WTC11 (cell line): ENCODE measurements around the gene FGR. TPM values are rescaled to one million over a fixed set of nuclear protein-coding genes. Genes with fewer than 3 reads are reported as not detected.

Experiments used
- ATAC-seq: fragments of 200-7000 bp; cut with Tn5 transposase; 2 replicates; pipeline ENCODE4 v1.10.0; 2021; ENCODE audit warnings: mild to moderate bottlenecking, moderate library complexity
- CTCF ChIA-PET: fragments of 300-600 bp; sonication (Branson Sonifier 250); formaldehyde crosslinking; loops from one replicate; lab custom pipeline; 2021; ENCODE audit warnings: antibody characterized with exemption; lab: Charles Lee
- POLR2A ChIA-PET: fragments of 350-600 bp; sonication (Branson Sonifier 250); formaldehyde crosslinking; loops from one replicate; lab custom pipeline; 2021; ENCODE audit warnings: antibody characterized with exemption; lab: Charles Lee
- DNase-seq: peaks from one replicate; pipeline ENCODE4 v3.0.0; 2021; ENCODE audit warnings: low spot score
- H3K27ac Mint-ChIP-seq: 2 replicates; pipeline ENCODE4 v1.8.0; 2021; ENCODE audit warnings: mixed read lengths
- H3K27me3 Mint-ChIP-seq: 2 replicates; pipeline ENCODE4 v1.8.0; 2021; ENCODE audit warnings: low read depth, mild to moderate bottlenecking, moderate library complexity, mixed read lengths
- H3K36me3 Mint-ChIP-seq: 2 replicates; pipeline ENCODE4 v1.8.0; 2021; ENCODE audit warnings: mixed read lengths
- H3K4me1 Mint-ChIP-seq: 2 replicates; pipeline ENCODE4 v1.8.0; 2022; ENCODE audit warnings: mixed read lengths
- H3K4me3 Mint-ChIP-seq: 2 replicates; pipeline ENCODE4 v1.8.0; 2021; ENCODE audit warnings: mild to moderate bottlenecking, moderate library complexity, mixed read lengths
- H3K9me3 Mint-ChIP-seq: 2 replicates; pipeline ENCODE4 v1.8.0; 2021; ENCODE audit warnings: mixed read lengths
- CREM ChIP-seq: sonication (generic); formaldehyde crosslinking; IDR thresholded peaks from 2 replicates; pipeline ENCODE4 v1.8.1; 2022; ENCODE audit warnings: mild to moderate bottlenecking, missing genetic modification reagents, moderate library complexity
- ELF4 ChIP-seq: sonication (generic); formaldehyde crosslinking; IDR thresholded peaks from 2 replicates; pipeline ENCODE4 v1.8.1; 2022; ENCODE audit warnings: low read depth, mild to moderate bottlenecking, moderate library complexity, missing genetic modification reagents
- GRHL2 ChIP-seq: fragments of 250-450 bp; sonication (Bioruptor Pico); IDR thresholded peaks from 2 replicates; pipeline ENCODE4 v1.8.0; 2022; ENCODE audit warnings: mild to moderate bottlenecking, moderate library complexity; ENCODE audit not compliant: insufficient replicate concordance, severe bottlenecking
- MYBL2 ChIP-seq: sonication (generic); formaldehyde crosslinking; IDR thresholded peaks from 2 replicates; pipeline ENCODE4 v1.8.1; 2023; ENCODE audit warnings: mild to moderate bottlenecking, moderate library complexity, missing genetic modification reagents
- NFATC4 ChIP-seq: fragments of 250-450 bp; sonication (Bioruptor Pico); IDR thresholded peaks from 2 replicates; pipeline ENCODE4 v1.9.0; 2021; ENCODE audit warnings: mild to moderate bottlenecking
- NFYB ChIP-seq: sonication (generic); formaldehyde crosslinking; conservative IDR thresholded peaks from 2 replicates; pipeline ENCODE4 v1.8.0; 2022; ENCODE audit warnings: low read depth, missing genetic modification reagents
- RELA ChIP-seq: sonication (generic); formaldehyde crosslinking; IDR thresholded peaks from 2 replicates; pipeline ENCODE4 v1.8.1; 2022; ENCODE audit warnings: missing genetic modification reagents, mild to moderate bottlenecking, borderline replicate concordance
- RORB ChIP-seq: fragments of 250-450 bp; sonication (Bioruptor Pico); IDR thresholded peaks from 2 replicates; pipeline ENCODE4 v1.9.0; 2021; ENCODE audit warnings: mild to moderate bottlenecking
- SP1 ChIP-seq: sonication (generic); formaldehyde crosslinking; conservative IDR thresholded peaks from 2 replicates; pipeline ENCODE4 v1.8.1; 2022; ENCODE audit warnings: missing genetic modification reagents
- TCF7 ChIP-seq: sonication (generic); formaldehyde crosslinking; IDR thresholded peaks from 2 replicates; pipeline ENCODE4 v1.8.0; 2022; ENCODE audit warnings: mild to moderate bottlenecking, low read depth, missing genetic modification reagents, moderate library complexity
- TEAD4 ChIP-seq: sonication (generic); formaldehyde crosslinking; IDR thresholded peaks from 2 replicates; pipeline ENCODE4 v1.8.0; 2022; ENCODE audit warnings: mild to moderate bottlenecking, missing genetic modification reagents
- TP53 ChIP-seq: sonication (generic); formaldehyde crosslinking; IDR thresholded peaks from 2 replicates; pipeline ENCODE4 v1.8.1; 2023; ENCODE audit warnings: mild to moderate bottlenecking, missing genetic modification reagents
- ZNF219 ChIP-seq: sonication (generic); formaldehyde crosslinking; IDR thresholded peaks from 2 replicates; pipeline ENCODE4 v1.8.0; 2023; ENCODE audit warnings: missing genetic modification reagents, mild to moderate bottlenecking, borderline replicate concordance
- total RNA-seq: library from RNA; stranded (reverse); gene quantifications from 3 replicates; pipeline ENCODE4 v1.2.3, GENCODE V29; 2021
- TF ChIP-seq, protein P1 (sequence below): fragments of 200-600 bp; IDR thresholded peaks from 2 replicates; pipeline ENCODE4 v1.8.0; 2022; ENCODE audit warnings: antibody characterized with exemption
- TF ChIP-seq, protein P2 (sequence below): sonication (generic); formaldehyde crosslinking; IDR thresholded peaks from 2 replicates; pipeline ENCODE4 v1.8.1; 2022; ENCODE audit warnings: low read depth, mild to moderate bottlenecking, moderate library complexity, missing genetic modification reagents, borderline replicate concordance
- TF ChIP-seq, protein P3 (sequence below): sonication (generic); formaldehyde crosslinking; IDR thresholded peaks from 2 replicates; pipeline ENCODE4 v1.8.1; 2023; ENCODE audit warnings: mild to moderate bottlenecking, moderate library complexity, missing genetic modification reagents
- TF ChIP-seq, protein P4 (sequence below): sonication (generic); formaldehyde crosslinking; IDR thresholded peaks from 2 replicates; pipeline ENCODE4 v1.8.1; 2023; ENCODE audit warnings: mild to moderate bottlenecking, missing genetic modification reagents, borderline replicate concordance
- TF ChIP-seq, protein P5 (sequence below): sonication (generic); formaldehyde crosslinking; IDR thresholded peaks from 2 replicates; pipeline ENCODE4 v1.8.1; 2022; ENCODE audit warnings: missing genetic modification reagents, borderline replicate concordance
- TF ChIP-seq, protein P6 (sequence below): sonication (generic); formaldehyde crosslinking; conservative IDR thresholded peaks from 2 replicates; pipeline ENCODE4 v1.8.1; 2023; ENCODE audit warnings: mild to moderate bottlenecking, low read depth, missing genetic modification reagents, moderate library complexity

FGR gene
- total RNA-seq, 1 experiment from 2014 or later = 0.77 TPM

DNA sequence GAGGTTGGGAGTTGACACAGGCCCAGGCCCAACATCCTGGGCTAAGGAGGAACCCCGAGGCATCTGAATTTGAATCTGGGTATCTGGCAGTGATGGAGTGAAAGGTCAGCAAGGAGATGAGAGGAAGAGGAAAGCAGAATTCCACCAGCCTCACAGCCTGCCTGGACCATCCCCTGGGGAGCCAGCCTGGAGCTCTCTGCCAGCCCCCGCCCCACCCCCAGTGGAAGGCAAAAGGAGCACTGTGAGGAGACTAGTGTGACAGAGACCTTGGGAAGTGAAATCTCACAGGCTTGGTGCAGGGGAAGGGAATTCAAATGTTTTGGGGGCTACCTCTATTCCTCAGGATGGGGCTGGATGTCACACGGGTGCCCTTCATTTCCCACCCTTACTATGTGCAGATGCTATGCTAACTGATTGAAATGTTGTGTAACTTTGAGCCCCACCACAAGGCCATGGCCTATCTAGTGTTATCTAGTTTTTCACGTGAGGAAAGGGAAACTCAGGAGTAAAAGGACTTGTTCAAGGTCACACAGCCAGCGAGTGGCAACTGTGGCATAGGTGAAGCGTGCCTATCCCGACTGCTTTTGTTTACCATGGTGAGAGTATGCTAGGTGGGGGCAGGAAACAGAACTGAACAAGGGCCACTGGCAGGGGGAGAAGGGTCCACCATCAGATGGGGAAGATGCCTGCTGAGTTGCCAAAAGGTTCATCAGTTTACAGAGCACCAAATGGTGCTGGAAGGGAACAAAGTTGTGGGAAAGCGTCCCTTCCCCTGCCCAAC lies 60.8 kb downstream of the FGR start:
- peaks cover 66% of the 10 kb centered on the region for H3K4me1 Mint-ChIP-seq

GRCh38 chr1:27572679-27573426 lies 62.1 kb downstream of the FGR start:
- Mint-ChIP-seq H3K36me3 (no peaks in the 10 kb centered on the region), H3K4me3 (peak overlapping the region; percentile 34), H3K9me3 (no peaks in the 10 kb centered on the region), H3K27ac (peak overlapping the region; percentile 97), H3K4me1 (peaks cover 75% of the 10 kb centered on the region), H3K27me3 (no peaks in the 10 kb centered on the region)
- ATAC-seq (no peak), DNase-seq (no peak)
- ChIA-PET POLR2A (interaction anchor here (0.6 to 4.0 kb wide), 5 partner anchors 16 to 141 kb away, joined by 3 to 33 read pairs (median 6); partner anchors contain the start of gene AHDC1), CTCF (interaction anchor here (0.9 to 16.0 kb wide), 11 partner anchors 8 to 206 kb away, joined by 3 to 489 read pairs (median 22); partner anchors contain the start of genes AHDC1 and MAP3K6)
- TF ChIP-seq, protein P1, sequence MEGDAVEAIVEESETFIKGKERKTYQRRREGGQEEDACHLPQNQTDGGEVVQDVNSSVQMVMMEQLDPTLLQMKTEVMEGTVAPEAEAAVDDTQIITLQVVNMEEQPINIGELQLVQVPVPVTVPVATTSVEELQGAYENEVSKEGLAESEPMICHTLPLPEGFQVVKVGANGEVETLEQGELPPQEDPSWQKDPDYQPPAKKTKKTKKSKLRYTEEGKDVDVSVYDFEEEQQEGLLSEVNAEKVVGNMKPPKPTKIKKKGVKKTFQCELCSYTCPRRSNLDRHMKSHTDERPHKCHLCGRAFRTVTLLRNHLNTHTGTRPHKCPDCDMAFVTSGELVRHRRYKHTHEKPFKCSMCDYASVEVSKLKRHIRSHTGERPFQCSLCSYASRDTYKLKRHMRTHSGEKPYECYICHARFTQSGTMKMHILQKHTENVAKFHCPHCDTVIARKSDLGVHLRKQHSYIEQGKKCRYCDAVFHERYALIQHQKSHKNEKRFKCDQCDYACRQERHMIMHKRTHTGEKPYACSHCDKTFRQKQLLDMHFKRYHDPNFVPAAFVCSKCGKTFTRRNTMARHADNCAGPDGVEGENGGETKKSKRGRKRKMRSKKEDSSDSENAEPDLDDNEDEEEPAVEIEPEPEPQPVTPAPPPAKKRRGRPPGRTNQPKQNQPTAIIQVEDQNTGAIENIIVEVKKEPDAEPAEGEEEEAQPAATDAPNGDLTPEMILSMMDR = no peak
- TF ChIP-seq, protein P2, sequence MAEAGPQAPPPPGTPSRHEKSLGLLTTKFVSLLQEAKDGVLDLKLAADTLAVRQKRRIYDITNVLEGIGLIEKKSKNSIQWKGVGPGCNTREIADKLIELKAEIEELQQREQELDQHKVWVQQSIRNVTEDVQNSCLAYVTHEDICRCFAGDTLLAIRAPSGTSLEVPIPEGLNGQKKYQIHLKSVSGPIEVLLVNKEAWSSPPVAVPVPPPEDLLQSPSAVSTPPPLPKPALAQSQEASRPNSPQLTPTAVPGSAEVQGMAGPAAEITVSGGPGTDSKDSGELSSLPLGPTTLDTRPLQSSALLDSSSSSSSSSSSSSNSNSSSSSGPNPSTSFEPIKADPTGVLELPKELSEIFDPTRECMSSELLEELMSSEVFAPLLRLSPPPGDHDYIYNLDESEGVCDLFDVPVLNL = no peak
- TF ChIP-seq RORB (CRISPR knock-in tag) (no peak), TEAD4 (CRISPR knock-in tag) (no peak), TP53 (CRISPR knock-in tag) (no peak), NFATC4 (CRISPR knock-in tag) (no peak), CREM (CRISPR knock-in tag) (no peak), GRHL2 (CRISPR knock-in tag) (no peak)
- TF ChIP-seq, protein P3, sequence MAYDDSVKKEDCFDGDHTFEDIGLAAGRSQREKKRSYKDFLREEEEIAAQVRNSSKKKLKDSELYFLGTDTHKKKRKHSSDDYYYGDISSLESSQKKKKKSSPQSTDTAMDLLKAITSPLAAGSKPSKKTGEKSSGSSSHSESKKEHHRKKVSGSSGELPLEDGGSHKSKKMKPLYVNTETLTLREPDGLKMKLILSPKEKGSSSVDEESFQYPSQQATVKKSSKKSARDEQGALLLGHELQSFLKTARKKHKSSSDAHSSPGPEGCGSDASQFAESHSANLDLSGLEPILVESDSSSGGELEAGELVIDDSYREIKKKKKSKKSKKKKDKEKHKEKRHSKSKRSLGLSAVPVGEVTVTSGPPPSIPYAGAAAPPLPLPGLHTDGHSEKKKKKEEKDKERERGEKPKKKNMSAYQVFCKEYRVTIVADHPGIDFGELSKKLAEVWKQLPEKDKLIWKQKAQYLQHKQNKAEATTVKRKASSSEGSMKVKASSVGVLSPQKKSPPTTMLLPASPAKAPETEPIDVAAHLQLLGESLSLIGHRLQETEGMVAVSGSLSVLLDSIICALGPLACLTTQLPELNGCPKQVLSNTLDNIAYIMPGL (CRISPR knock-in tag) = no peak

More for the DNA sequence above, 60.8 kb downstream of the FGR start:
- ATAC-seq (no peak), DNase-seq (no peak)
- peak overlapping the region; percentile 71 for H3K27ac Mint-ChIP-seq
- H3K27me3 Mint-ChIP-seq = no peaks in the 10 kb centered on the region
- H3K9me3 Mint-ChIP-seq = no peaks in the 10 kb centered on the region
- CTCF ChIA-PET = interaction anchor here (0.6 to 16.0 kb wide), 24 partner anchors 7 to 208 kb away, joined by 3 to 489 read pairs (median 7); partner anchors contain the start of genes AHDC1, IFI6, MAP3K6 and WASF2
- no peaks in the 10 kb centered on the region for H3K36me3 Mint-ChIP-seq
- H3K4me3 Mint-ChIP-seq = peak overlapping the region; percentile 63
- POLR2A ChIA-PET = interaction anchor here (0.8 to 2.1 kb wide), 13 partner anchors 17 to 191 kb away, joined by 3 to 15 read pairs (median 4); partner anchors contain the start of genes AHDC1, CD164L2 and WASF2
- no peak for TF ChIP-seq RELA (CRISPR knock-in tag)
- TF ChIP-seq, protein P4, sequence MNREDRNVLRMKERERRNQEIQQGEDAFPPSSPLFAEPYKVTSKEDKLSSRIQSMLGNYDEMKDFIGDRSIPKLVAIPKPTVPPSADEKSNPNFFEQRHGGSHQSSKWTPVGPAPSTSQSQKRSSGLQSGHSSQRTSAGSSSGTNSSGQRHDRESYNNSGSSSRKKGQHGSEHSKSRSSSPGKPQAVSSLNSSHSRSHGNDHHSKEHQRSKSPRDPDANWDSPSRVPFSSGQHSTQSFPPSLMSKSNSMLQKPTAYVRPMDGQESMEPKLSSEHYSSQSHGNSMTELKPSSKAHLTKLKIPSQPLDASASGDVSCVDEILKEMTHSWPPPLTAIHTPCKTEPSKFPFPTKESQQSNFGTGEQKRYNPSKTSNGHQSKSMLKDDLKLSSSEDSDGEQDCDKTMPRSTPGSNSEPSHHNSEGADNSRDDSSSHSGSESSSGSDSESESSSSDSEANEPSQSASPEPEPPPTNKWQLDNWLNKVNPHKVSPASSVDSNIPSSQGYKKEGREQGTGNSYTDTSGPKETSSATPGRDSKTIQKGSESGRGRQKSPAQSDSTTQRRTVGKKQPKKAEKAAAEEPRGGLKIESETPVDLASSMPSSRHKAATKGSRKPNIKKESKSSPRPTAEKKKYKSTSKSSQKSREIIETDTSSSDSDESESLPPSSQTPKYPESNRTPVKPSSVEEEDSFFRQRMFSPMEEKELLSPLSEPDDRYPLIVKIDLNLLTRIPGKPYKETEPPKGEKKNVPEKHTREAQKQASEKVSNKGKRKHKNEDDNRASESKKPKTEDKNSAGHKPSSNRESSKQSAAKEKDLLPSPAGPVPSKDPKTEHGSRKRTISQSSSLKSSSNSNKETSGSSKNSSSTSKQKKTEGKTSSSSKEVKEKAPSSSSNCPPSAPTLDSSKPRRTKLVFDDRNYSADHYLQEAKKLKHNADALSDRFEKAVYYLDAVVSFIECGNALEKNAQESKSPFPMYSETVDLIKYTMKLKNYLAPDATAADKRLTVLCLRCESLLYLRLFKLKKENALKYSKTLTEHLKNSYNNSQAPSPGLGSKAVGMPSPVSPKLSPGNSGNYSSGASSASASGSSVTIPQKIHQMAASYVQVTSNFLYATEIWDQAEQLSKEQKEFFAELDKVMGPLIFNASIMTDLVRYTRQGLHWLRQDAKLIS (CRISPR knock-in tag) = no peak
- TF ChIP-seq, protein P5, sequence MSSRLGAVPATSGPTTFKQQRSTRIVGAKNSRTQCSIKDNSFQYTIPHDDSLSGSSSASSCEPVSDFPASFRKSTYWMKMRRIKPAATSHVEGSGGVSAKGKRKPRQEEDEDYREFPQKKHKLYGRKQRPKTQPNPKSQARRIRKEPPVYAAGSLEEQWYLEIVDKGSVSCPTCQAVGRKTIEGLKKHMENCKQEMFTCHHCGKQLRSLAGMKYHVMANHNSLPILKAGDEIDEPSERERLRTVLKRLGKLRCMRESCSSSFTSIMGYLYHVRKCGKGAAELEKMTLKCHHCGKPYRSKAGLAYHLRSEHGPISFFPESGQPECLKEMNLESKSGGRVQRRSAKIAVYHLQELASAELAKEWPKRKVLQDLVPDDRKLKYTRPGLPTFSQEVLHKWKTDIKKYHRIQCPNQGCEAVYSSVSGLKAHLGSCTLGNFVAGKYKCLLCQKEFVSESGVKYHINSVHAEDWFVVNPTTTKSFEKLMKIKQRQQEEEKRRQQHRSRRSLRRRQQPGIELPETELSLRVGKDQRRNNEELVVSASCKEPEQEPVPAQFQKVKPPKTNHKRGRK (CRISPR knock-in tag) = no peak
- no peak for TF ChIP-seq NFATC4 (CRISPR knock-in tag)
- TF ChIP-seq SP1 (CRISPR knock-in tag) = no peak
- no peak for TF ChIP-seq ELF4
- no peak for TF ChIP-seq NFYB (CRISPR knock-in tag)
- no peak for TF ChIP-seq MYBL2
- TF ChIP-seq TCF7 (CRISPR knock-in tag) = no peak
- no peak for TF ChIP-seq ZNF219
- TF ChIP-seq, protein P6, sequence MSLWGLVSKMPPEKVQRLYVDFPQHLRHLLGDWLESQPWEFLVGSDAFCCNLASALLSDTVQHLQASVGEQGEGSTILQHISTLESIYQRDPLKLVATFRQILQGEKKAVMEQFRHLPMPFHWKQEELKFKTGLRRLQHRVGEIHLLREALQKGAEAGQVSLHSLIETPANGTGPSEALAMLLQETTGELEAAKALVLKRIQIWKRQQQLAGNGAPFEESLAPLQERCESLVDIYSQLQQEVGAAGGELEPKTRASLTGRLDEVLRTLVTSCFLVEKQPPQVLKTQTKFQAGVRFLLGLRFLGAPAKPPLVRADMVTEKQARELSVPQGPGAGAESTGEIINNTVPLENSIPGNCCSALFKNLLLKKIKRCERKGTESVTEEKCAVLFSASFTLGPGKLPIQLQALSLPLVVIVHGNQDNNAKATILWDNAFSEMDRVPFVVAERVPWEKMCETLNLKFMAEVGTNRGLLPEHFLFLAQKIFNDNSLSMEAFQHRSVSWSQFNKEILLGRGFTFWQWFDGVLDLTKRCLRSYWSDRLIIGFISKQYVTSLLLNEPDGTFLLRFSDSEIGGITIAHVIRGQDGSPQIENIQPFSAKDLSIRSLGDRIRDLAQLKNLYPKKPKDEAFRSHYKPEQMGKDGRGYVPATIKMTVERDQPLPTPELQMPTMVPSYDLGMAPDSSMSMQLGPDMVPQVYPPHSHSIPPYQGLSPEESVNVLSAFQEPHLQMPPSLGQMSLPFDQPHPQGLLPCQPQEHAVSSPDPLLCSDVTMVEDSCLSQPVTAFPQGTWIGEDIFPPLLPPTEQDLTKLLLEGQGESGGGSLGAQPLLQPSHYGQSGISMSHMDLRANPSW = no peak
